ENCODE results near the gene SEMA3G.

SEMA3G gene

GRCh38 chr3:52438579-52439425 is 6.1 kb downstream of the SEMA3G start:
- DNase-seq (ENCODE audit: low read depth): no peak

GRCh38 chr3:52438104-52438376 is 6.9 kb downstream of the SEMA3G start:
- DNase-seq (ENCODE audit: low read depth): no peak

GRCh38 chr3:52437326-52438103 is 7.4 kb downstream of the SEMA3G start:
- no peak for DNase-seq (ENCODE audit: low read depth)

GRCh38 chr3:52436500-52437149 is 8.3 kb downstream of the SEMA3G start:
- no peak for DNase-seq (ENCODE audit: low read depth)

GRCh38 chr3:52435246-52436101 is 9.4 kb downstream of the SEMA3G start:
- DNase-seq (ENCODE audit: low read depth): no peak

- no peak for DNase-seq (ENCODE audit: low read depth)
Measured at GRCh38 chr3:52434491-52435115, 10.3 kb downstream of the SEMA3G start.

GRCh38 chr3:52433996-52434479 is 10.9 kb downstream of the SEMA3G start:
- DNase-seq (ENCODE audit: low read depth): no peak

GRCh38 chr3:52433328-52433995 is 11.4 kb downstream of the SEMA3G start:
- no peak for DNase-seq (ENCODE audit: low read depth)

- no peak for DNase-seq (ENCODE audit: low read depth)
Measured at GRCh38 chr3:52432691-52433141, 12.2 kb downstream of the SEMA3G start.

GRCh38 chr3:52432225-52432624 is 12.7 kb downstream of the SEMA3G start:
- DNase-seq (ENCODE audit: low read depth): no peak

GRCh38 chr3:52431459-52432223 is 13.3 kb downstream of the SEMA3G start:
- DNase-seq (ENCODE audit: low read depth): no peak

- no peak for DNase-seq (ENCODE audit: low read depth)
Measured at GRCh38 chr3:52430416-52430810, 14.5 kb downstream of the SEMA3G start.

- no peak for DNase-seq (ENCODE audit: low read depth)
Measured at GRCh38 chr3:52429779-52430415, 15.0 kb downstream of the SEMA3G start.

GRCh38 chr3:52429031-52429430 is 15.9 kb downstream of the SEMA3G start:
- DNase-seq (ENCODE audit: low read depth): no peak

GRCh38 chr3:52428151-52429005 is 16.5 kb downstream of the SEMA3G start:
- no peak for DNase-seq (ENCODE audit: low read depth)

GRCh38 chr3:52423173-52423572 is 21.7 kb downstream of the SEMA3G start:
- no peak for DNase-seq (ENCODE audit: low read depth)

- DNase-seq (ENCODE audit: low read depth): no peak
Measured at GRCh38 chr3:52422669-52423068, 22.2 kb downstream of the SEMA3G start.

- no peak for DNase-seq (ENCODE audit: low read depth)
Measured at GRCh38 chr3:52420388-52420787, 24.5 kb downstream of the SEMA3G start.

GRCh38 chr3:52415800-52416199 is 29.1 kb downstream of the SEMA3G start:
- no peak for DNase-seq (ENCODE audit: low read depth)

All from stimulated activated CD8-positive, alpha-beta memory T cell treated with anti-CD3 and anti-CD28 coated beads, Interleukin-15, amount 100 ng/mL, for 24 hours (primary cell).